Measurements from ENCODE around the gene RETREG3. TPM values are rescaled to one million over a fixed set of nuclear protein-coding genes. Genes with fewer than 3 reads are reported as not detected.

The RETREG3 gene
- total and polyA plus RNA-seq, 9 of the 15 experiments (the other 6 are each of a cell fraction or from before 2014, with no cell fraction given) = 4.1 to 39.0 (median 16.9) TPM

DNA sequence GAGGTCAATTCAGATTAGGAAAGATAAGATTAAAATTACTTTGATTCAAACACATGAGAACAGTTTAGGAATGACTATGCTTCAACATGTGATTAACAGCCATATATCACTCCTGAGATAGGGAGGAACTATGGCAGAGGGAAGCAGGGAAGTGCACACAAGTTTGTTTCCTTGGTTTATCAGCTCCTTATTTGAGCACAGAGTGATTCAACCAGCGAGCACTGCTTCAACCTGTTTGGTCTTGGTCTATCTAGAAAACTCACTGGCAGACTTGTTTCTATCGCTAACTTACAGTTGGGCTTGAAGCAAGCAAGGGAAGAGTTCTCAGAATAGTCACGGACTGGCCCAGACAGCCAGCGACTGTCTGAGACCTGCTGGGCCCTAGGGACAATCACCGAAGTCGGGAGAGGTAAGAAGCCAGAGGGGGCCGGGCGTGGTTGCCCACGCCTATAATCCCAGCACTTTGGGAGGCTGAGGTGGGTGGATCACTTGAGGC lies 23.8 kb upstream of the RETREG3 start (continued):
- TF ChIP-seq EWSR1 (IDR thresholded peaks at IDR 0.05; ENCODE audit: borderline replicate concordance, low read depth, partially characterized antibody) (no peak), NCOR1 (IDR thresholded peaks at IDR 0.05) (peak; percentile 88), TCF3 (CRISPR knock-in tag; IDR thresholded peaks at IDR 0.05) (peak; percentile 85), SETDB1 (IDR thresholded peaks at IDR 0.05; ENCODE audit: low read length) (no peak), ZBED1 (IDR thresholded peaks at IDR 0.05) (peak; percentile 91; the same call in 1 of the 2 replicates), YBX1 (IDR thresholded peaks at IDR 0.05) (no peak), ZNF253 (CRISPR knock-in tag; conservative IDR thresholded peaks at IDR 0.05) (no peak), RBM17 (IDR thresholded peaks at IDR 0.05; ENCODE audit: borderline replicate concordance, low read depth, low read length) (no peak), MEF2D (tag; conservative IDR thresholded peaks at IDR 0.05; ENCODE audit: low read depth) (no peak), CHD2 (IDR thresholded peaks at IDR 0.05; ENCODE audit: low read depth, low read length) (no peak)
- TF ChIP-seq, protein P1, sequence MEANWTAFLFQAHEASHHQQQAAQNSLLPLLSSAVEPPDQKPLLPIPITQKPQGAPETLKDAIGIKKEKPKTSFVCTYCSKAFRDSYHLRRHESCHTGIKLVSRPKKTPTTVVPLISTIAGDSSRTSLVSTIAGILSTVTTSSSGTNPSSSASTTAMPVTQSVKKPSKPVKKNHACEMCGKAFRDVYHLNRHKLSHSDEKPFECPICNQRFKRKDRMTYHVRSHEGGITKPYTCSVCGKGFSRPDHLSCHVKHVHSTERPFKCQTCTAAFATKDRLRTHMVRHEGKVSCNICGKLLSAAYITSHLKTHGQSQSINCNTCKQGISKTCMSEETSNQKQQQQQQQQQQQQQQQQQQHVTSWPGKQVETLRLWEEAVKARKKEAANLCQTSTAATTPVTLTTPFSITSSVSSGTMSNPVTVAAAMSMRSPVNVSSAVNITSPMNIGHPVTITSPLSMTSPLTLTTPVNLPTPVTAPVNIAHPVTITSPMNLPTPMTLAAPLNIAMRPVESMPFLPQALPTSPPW (CRISPR knock-in tag; IDR thresholded peaks at IDR 0.05) = peak; percentile 32; the same call in 1 of the 2 replicates
- TF ChIP-seq, protein P2, sequence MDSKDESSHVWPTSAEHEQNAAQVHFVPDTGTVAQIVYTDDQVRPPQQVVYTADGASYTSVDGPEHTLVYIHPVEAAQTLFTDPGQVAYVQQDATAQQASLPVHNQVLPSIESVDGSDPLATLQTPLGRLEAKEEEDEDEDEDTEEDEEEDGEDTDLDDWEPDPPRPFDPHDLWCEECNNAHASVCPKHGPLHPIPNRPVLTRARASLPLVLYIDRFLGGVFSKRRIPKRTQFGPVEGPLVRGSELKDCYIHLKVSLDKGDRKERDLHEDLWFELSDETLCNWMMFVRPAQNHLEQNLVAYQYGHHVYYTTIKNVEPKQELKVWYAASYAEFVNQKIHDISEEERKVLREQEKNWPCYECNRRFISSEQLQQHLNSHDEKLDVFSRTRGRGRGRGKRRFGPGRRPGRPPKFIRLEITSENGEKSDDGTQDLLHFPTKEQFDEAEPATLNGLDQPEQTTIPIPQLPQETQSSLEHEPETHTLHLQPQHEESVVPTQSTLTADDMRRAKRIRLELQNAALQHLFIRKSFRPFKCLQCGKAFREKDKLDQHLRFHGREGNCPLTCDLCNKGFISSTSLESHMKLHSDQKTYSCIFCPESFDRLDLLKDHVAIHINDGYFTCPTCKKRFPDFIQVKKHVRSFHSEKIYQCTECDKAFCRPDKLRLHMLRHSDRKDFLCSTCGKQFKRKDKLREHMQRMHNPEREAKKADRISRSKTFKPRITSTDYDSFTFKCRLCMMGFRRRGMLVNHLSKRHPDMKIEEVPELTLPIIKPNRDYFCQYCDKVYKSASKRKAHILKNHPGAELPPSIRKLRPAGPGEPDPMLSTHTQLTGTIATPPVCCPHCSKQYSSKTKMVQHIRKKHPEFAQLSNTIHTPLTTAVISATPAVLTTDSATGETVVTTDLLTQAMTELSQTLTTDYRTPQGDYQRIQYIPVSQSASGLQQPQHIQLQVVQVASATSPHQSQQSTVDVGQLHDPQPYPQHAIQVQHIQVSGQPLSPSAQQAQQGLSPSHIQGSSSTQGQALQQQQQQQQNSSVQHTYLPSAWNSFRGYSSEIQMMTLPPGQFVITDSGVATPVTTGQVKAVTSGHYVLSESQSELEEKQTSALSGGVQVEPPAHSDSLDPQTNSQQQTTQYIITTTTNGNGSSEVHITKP (IDR thresholded peaks at IDR 0.05; ENCODE audit: partially characterized antibody) = peak; percentile 65
- TF ChIP-seq, protein P3, sequence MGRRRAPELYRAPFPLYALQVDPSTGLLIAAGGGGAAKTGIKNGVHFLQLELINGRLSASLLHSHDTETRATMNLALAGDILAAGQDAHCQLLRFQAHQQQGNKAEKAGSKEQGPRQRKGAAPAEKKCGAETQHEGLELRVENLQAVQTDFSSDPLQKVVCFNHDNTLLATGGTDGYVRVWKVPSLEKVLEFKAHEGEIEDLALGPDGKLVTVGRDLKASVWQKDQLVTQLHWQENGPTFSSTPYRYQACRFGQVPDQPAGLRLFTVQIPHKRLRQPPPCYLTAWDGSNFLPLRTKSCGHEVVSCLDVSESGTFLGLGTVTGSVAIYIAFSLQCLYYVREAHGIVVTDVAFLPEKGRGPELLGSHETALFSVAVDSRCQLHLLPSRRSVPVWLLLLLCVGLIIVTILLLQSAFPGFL (CRISPR knock-in tag; IDR thresholded peaks at IDR 0.05) = no peak
- TF ChIP-seq, protein P4, sequence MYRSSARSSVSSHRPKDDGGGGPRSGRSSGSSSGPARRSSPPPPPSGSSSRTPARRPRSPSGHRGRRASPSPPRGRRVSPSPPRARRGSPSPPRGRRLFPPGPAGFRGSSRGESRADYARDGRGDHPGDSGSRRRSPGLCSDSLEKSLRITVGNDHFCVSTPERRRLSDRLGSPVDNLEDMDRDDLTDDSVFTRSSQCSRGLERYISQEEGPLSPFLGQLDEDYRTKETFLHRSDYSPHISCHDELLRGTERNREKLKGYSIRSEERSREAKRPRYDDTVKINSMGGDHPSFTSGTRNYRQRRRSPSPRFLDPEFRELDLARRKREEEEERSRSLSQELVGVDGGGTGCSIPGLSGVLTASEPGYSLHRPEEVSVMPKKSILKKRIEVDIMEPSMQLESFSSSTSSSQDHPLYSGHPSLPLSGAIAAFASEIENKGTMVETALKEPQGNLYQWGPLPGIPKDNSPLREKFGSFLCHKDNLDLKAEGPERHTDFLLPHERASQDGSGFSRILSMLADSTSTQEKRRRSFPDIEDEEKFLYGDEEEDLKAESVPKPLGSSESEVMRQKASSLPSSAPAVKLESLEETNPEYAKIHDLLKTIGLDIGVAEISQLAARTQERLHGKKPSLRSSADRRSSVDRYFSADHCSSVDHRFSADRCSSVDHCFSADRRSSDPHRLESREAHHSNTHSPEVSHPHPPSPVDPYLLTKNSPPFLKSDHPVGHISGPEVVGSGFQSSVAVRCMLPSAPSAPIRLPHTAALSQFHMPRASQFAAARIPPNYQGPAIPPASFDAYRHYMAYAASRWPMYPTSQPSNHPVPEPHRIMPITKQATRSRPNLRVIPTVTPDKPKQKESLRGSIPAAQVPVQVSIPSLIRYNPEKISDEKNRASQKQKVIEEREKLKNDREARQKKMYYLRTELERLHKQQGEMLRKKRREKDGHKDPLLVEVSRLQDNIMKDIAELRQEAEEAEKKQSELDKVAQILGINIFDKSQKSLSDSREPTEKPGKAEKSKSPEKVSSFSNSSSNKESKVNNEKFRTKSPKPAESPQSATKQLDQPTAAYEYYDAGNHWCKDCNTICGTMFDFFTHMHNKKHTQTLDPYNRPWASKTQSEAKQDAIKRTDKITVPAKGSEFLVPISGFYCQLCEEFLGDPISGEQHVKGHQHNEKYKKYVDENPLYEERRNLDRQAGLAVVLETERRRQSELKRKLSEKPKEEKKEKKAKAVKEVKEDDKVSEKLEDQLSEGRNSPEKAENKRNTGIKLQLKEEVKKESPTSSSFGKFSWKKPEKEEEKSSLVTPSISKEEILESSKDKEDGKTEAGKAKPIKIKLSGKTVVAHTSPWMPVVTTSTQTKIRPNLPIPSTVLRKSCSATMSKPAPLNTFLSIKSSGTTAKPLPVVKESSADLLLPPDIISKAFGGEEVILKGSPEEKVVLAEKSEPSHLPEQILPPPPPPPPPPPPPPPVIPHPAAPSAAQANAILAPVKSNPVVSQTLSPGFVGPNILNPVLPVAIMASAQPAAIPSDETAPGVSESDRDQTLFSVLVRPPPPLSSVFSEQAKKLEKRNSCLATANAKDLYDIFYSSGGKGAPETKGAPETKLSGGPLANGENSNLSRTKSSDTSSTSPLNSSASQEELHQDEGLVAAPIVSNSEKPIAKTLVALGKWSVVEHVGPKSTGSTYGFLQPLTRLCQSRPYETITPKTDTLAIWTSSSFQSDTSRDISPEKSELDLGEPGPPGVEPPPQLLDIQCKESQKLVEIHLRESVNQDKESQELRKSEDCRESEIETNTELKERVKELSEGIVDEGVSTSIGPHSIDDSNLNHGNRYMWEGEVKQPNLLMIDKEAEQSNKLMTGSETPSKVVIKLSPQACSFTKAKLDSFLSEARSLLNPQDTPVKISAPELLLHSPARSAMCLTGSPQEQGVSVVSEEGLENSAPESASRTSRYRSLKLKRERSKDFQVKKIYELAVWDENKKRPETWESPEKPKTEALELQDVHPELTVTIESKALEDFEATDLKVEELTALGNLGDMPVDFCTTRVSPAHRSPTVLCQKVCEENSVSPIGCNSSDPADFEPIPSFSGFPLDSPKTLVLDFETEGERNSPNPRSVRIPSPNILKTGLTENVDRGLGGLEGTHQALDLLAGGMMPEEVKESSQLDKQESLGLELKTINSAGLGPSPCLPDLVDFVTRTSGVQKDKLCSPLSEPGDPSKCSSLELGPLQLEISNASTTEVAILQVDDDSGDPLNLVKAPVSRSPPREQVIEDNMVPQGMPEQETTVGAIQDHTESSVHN (IDR thresholded peaks at IDR 0.05; ENCODE audit: borderline replicate concordance in 1 of 2, low read depth in 1 of 2) = no peak
